ENCODE data around the gene XXYLT1.

- TF ChIP-seq RARB (CRISPR knock-in tag; IDR thresholded peaks at IDR 0.05) = no peak
- no peak for TF ChIP-seq ESRRG (CRISPR knock-in tag; IDR thresholded peaks at IDR 0.05)
- no peak for TF ChIP-seq ZNF8 (CRISPR knock-in tag; IDR thresholded peaks at IDR 0.05)
- no peak for TF ChIP-seq SNAI2 (CRISPR knock-in tag; IDR thresholded peaks at IDR 0.05)
These were observed 115.3 kb downstream of the XXYLT1 start for GRCh38 chr3:195155570-195156241.
